Measurements from ENCODE around the gene POMGNT1.

GRCh38 chr1:46153732-46154131 lies 44.5 kb downstream of the POMGNT1 start:
- no peak for TF ChIP-seq POLR2A (IDR thresholded peaks at IDR 0.05)
- TF ChIP-seq CTCF (IDR thresholded peaks at IDR 0.05) = no peak
